GM12878 (cell line): ENCODE measurements around the gene KCTD16. TPM values are rescaled to one million over a fixed set of nuclear protein-coding genes. Genes with fewer than 3 reads are reported as not detected.

Experiments used
- ATF2 ChIP-seq: IDR thresholded peaks from 2 replicates; pipeline ENCODE4 v1.6.1; 2012; ENCODE audit warnings: low read length, inconsistent platforms
- BCL3 ChIP-seq: IDR thresholded peaks from 2 replicates; pipeline ENCODE4 v1.6.1; 2011; ENCODE audit warnings: borderline replicate concordance, low read depth, mild to moderate bottlenecking, moderate library complexity, low read length; ENCODE audit not compliant: insufficient read depth, poor library complexity, severe bottlenecking
- CEBPB ChIP-seq, 2 experiments: fragments of 150-350 bp in 1 of 2; IDR thresholded peaks; 2 replicates each; pipeline ENCODE4 v1.6.1; 2012 to 2014; ENCODE audit warnings: low read depth in 2 of 2, low read length in 2 of 2, borderline replicate concordance in 1 of 2, inconsistent platforms in 1 of 2
- CHD1 ChIP-seq: IDR thresholded peaks from 2 replicates; pipeline ENCODE4 v1.6.1; 2012; ENCODE audit warnings: low read depth, low read length, improper control_type of control experiment
- EED ChIP-seq: sonication (generic); IDR thresholded peaks from 2 replicates; pipeline ENCODE4 v1.6.1; 2016; ENCODE audit warnings: antibody characterized with exemption, low read depth
- HSF1 ChIP-seq: fragments of 150-350 bp; IDR thresholded peaks from 2 replicates; pipeline ENCODE4 v1.6.1; 2014; ENCODE audit warnings: mild to moderate bottlenecking, low read depth, low read length
- IKZF1 ChIP-seq: fragments of 450-650 bp; conservative IDR thresholded peaks from 2 replicates; pipeline ENCODE4 v1.6.1; 2017; ENCODE audit warnings: antibody characterized with exemption, mild to moderate bottlenecking
- IKZF2 ChIP-seq, 2 experiments: fragments of 450-650 bp; IDR thresholded peaks; 2 replicates each; pipeline ENCODE4 v1.6.1; 2017; ENCODE audit warnings: mild to moderate bottlenecking in 2 of 2, moderate library complexity in 2 of 2
- LARP7 ChIP-seq: fragments of 450-650 bp; IDR thresholded peaks from 2 replicates; pipeline ENCODE4 v1.6.1; 2017; ENCODE audit warnings: mild to moderate bottlenecking
- MEF2A ChIP-seq: IDR thresholded peaks from 2 replicates; pipeline ENCODE4 v1.6.1; 2011; ENCODE audit warnings: low read depth, mild to moderate bottlenecking, low read length, moderate library complexity; ENCODE audit not compliant: insufficient read depth
- MXI1 ChIP-seq: fragments of 150-350 bp; IDR thresholded peaks from 2 replicates; pipeline ENCODE4 v1.6.1; 2011; ENCODE audit warnings: low read depth, mild to moderate bottlenecking, inconsistent platforms, low read length, improper control_type of control experiment
- NFXL1 ChIP-seq: fragments of 450-650 bp; IDR thresholded peaks from 2 replicates; pipeline ENCODE4 v1.6.1; 2017; ENCODE audit warnings: antibody characterized with exemption, mild to moderate bottlenecking, borderline replicate concordance
- NFYA ChIP-seq: IDR thresholded peaks from 2 replicates; pipeline ENCODE4 v1.6.1; 2011; ENCODE audit warnings: low read depth, mild to moderate bottlenecking, low read length, improper control_type of control experiment, borderline replicate concordance
- RAD21 ChIP-seq: IDR thresholded peaks from 2 replicates; pipeline ENCODE4 v1.6.1; 2011; ENCODE audit warnings: mild to moderate bottlenecking, low read depth, low read length, moderate library complexity; ENCODE audit not compliant: insufficient read depth
- RFX5 ChIP-seq: IDR thresholded peaks from 2 replicates; pipeline ENCODE4 v1.6.1; 2011; ENCODE audit warnings: low read depth, low read length, improper control_type of control experiment
- SMC3 ChIP-seq: IDR thresholded peaks from 2 replicates; pipeline ENCODE4 v1.6.1; 2011; ENCODE audit warnings: low read length, improper control_type of control experiment, borderline replicate concordance
- TARDBP ChIP-seq: IDR thresholded peaks from 2 replicates; pipeline ENCODE4 v1.6.1; 2016; ENCODE audit warnings: borderline replicate concordance
- YY1 ChIP-seq: IDR thresholded peaks from 2 replicates; pipeline ENCODE4 v1.6.1; 2011; ENCODE audit warnings: low read depth, mild to moderate bottlenecking, low read length
- ZBED1 ChIP-seq: IDR thresholded peaks from 2 replicates; pipeline ENCODE4 v1.6.1; 2016; ENCODE audit warnings: borderline replicate concordance
- ZBTB11 ChIP-seq: fragments of 450-650 bp; formaldehyde crosslinking; IDR thresholded peaks from 2 replicates; pipeline ENCODE4 v1.5.0; 2022; ENCODE audit warnings: mild to moderate bottlenecking, missing genetic modification characterization
- ZNF24 ChIP-seq: fragments of 450-650 bp; IDR thresholded peaks from 2 replicates; pipeline ENCODE4 v1.6.1; 2017; ENCODE audit warnings: antibody characterized with exemption, mild to moderate bottlenecking
- ZNF622 ChIP-seq: fragments of 450-650 bp; IDR thresholded peaks from 2 replicates; pipeline ENCODE4 v1.6.1; 2017; ENCODE audit warnings: mild to moderate bottlenecking, inconsistent platforms
- ZSCAN29 ChIP-seq: fragments of 450-650 bp; IDR thresholded peaks from 2 replicates; pipeline ENCODE4 v1.6.1; 2017; ENCODE audit warnings: mild to moderate bottlenecking, moderate library complexity
- polyA plus RNA-seq, 11 experiments: library from polyadenylated mRNA; depleted of rRNA in 4 of 11; unstranded in 6 of 11; stranded (reverse) in 5 of 11; fragments of >200 nt; fragmentation: Nextera tagmentation in 4 of 11; fragmentation: Illumina TruSeq in 1 of 11; extraction: Ambion mirVana in 4 of 11; extraction: Trizol in 1 of 11; gene quantifications; 1 replicate in 1 of 11; 2 replicates in 10 of 11; pipeline versions ENCODE4 v1.2.1 to v1.2.3, GENCODE V29; 2011 to 2016; ENCODE audit warnings: inconsistent platforms in 2 of 11, missing spikeins in 2 of 11, low read depth in 1 of 11
- total RNA-seq, 4 experiments: library from RNA; depleted of rRNA in 3 of 4; stranded (reverse); fragments of >200 nt in 3 of 4; fragmentation: Illumina TruSeq in 1 of 4; extraction: Trizol in 1 of 4; gene quantifications; 2 replicates each; pipeline versions ENCODE4 v1.2.1 to v1.2.3, GENCODE V29; 2013 to 2021

KCTD16 gene
- total and polyA plus RNA-seq, 10 of the 15 experiments (the other 5 are each of a cell fraction or from before 2014, with no cell fraction given) = 0.03 to 0.10 (median 0.06) TPM; not detected in 3

GRCh38 chr5:144189800-144190429 lies 19.2 kb downstream of the KCTD16 start (continued):
- TF ChIP-seq ZBTB11 (no peak), ZNF24 (no peak), ATF2 (peak; percentile 91), YY1 (peak; percentile 13; the same call in 1 of the 2 replicates), LARP7 (no peak), ZNF622 (no peak), HSF1 (no peak), TARDBP (no peak; the same call in 1 of the 2 replicates), RAD21 (no peak), IKZF2 (IDR thresholded peaks at IDR 0.05) (peak; percentile 35 to 64; a peak in 1 of 4 replicates), ZBED1 (peak; percentile 42; the same call in 1 of the 2 replicates), IKZF1 (peak; percentile 47), NFXL1 (no peak), CEBPB (IDR thresholded peaks at IDR 0.05; ENCODE audit: borderline replicate concordance in 1 of 2, low read depth in 2 of 2, low read length in 2 of 2) (peak in 1 of 2 experiments; percentile 52; a peak in 2 of 4 replicates), BCL3 (peak; percentile 28), MXI1 (no peak), EED (peak; percentile 85), SMC3 (no peak), ZSCAN29 (no peak), CHD1 (no peak), RFX5 (no peak), MEF2A (peak; percentile 46; the same call in 1 of the 2 replicates), NFYA (no peak)
